NCI-H774 (cell line): ENCODE results near the gene APPL1.
"Not testable (repeated sequence)": the region's sequence is repeated elsewhere in the genome, so short reads cannot be mapped to it uniquely, and the experiment has no call there.

ENCODE experiments used
- DNase-seq: peaks from one replicate; lab custom pipeline; 2025; lab: John Stamatoyannopoulos, UW

APPL1 gene

GRCh38 chr3:57274845-57275244 lies 47.3 kb downstream of the APPL1 start:
- no peak for DNase-seq

GRCh38 chr3:57275393-57275792 lies 47.9 kb downstream of the APPL1 start:
- DNase-seq, result no peak

GRCh38 chr3:57278237-57278636 lies 50.7 kb downstream of the APPL1 start:
- DNase-seq, result no peak

- DNase-seq, result no peak
Observed at GRCh38 chr3:57279685-57280084, 52.2 kb downstream of the APPL1 start.

GRCh38 chr3:57281715-57282114 lies 54.2 kb downstream of the APPL1 start:
- DNase-seq, result no peak

GRCh38 chr3:57283334-57283733 lies 55.8 kb downstream of the APPL1 start:
- DNase-seq, result no peak

- no peak for DNase-seq
Observed at GRCh38 chr3:57287205-57287604, 59.7 kb downstream of the APPL1 start.

GRCh38 chr3:57288403-57288802 lies 60.9 kb downstream of the APPL1 start:
- DNase-seq, result no peak

- no peak for DNase-seq
Observed at GRCh38 chr3:57292159-57292896, 64.8 kb downstream of the APPL1 start, which contains the start of gene ASB14. Gene ASB14 (minus strand): TSS chr3:57292685. CDS start chr3:57292033, 652 bp downstream.

- DNase-seq, result no peak
Observed at GRCh38 chr3:57292897-57293526, 65.5 kb downstream of the APPL1 start.

GRCh38 chr3:57298041-57298440 lies 70.5 kb downstream of the APPL1 start:
- DNase-seq, result no peak

- DNase-seq, result not testable (repeated sequence)
Observed at GRCh38 chr3:57303520-57303919, 76.0 kb downstream of the APPL1 start.

GRCh38 chr3:57309769-57310360 lies 82.3 kb downstream of the APPL1 start:
- DNase-seq, result no peak

- no peak for DNase-seq
Observed at GRCh38 chr3:57314204-57314603, 86.7 kb downstream of the APPL1 start.
